IMR-90 (cell line): Measurements from ENCODE around the gene RMDN3. TPM values are rescaled to one million over a fixed set of nuclear protein-coding genes. Genes with fewer than 3 reads are reported as not detected.

Source experiments
- ATAC-seq: fragments of 200-7000 bp; cut with Tn5 transposase; 2 replicates; pipeline ENCODE4 v1.9.1; 2020; ENCODE audit warnings: low read depth, mild to moderate bottlenecking, moderate library complexity
- BruUV-seq: library from RNA; stranded (reverse); fragments of 400-500 nt; replicated peaks from 2 replicates; lab custom pipeline; 2021; lab: Mats Ljungman, UMichigan
- CTCF ChIA-PET: fragments of 300-600 bp; formaldehyde crosslinking; extraction: SDS; loops from one replicate; lab custom pipeline; 2021; ENCODE audit warnings: antibody characterized with exemption; lab: Yijun Ruan, JAX
- POLR2A ChIA-PET: fragments of 300-600 bp; sonication (Branson Sonifier 250); formaldehyde crosslinking; loops from one replicate; lab custom pipeline; 2022; ENCODE audit warnings: antibody characterized with exemption; ENCODE audit not compliant: unreplicated experiment; lab: Charles Lee
- DNase-seq: peaks from one replicate; pipeline ENCODE4 v3.0.0; 2013
- H2AFZ ChIP-seq: replicated peaks from 2 replicates; pipeline ENCODE3; 2013; ENCODE audit warnings: low read length, mild to moderate bottlenecking; ENCODE audit not compliant: poor library complexity
- H2AK5ac ChIP-seq: 2 replicates; pipeline ENCODE4 v1.6.1; 2013; ENCODE audit warnings: low read depth, low read length, inconsistent platforms
- H2AK9ac ChIP-seq: replicated peaks from 2 replicates; pipeline ENCODE3; 2013; ENCODE audit warnings: mild to moderate bottlenecking, low read depth, low read length, moderate library complexity; ENCODE audit not compliant: poor library complexity
- H2BK120ac ChIP-seq: 2 replicates; pipeline ENCODE4 v1.6.1; 2013; ENCODE audit warnings: low read depth, low read length, inconsistent platforms
- H2BK15ac ChIP-seq: 3 replicates; pipeline ENCODE4 v1.6.1; 2013; ENCODE audit warnings: low read depth, low read length, inconsistent platforms
- H2BK20ac ChIP-seq: 2 replicates; pipeline ENCODE4 v1.6.1; 2013; ENCODE audit warnings: low read depth, mild to moderate bottlenecking, inconsistent platforms, low read length, moderate library complexity
- H2BK5ac ChIP-seq: 2 replicates; pipeline ENCODE4 v1.6.1; 2013; ENCODE audit warnings: mild to moderate bottlenecking, low read depth, low read length, inconsistent platforms; ENCODE audit not compliant: poor library complexity, severe bottlenecking
- H3K14ac ChIP-seq: replicated peaks from 2 replicates; pipeline ENCODE4 v1.6.1; 2013; ENCODE audit warnings: low read depth, low read length, inconsistent platforms
- H3K18ac ChIP-seq: 2 replicates; pipeline ENCODE4 v1.6.1; 2013; ENCODE audit warnings: low read depth, low read length, control low read depth
- H3K23ac ChIP-seq: 2 replicates; pipeline ENCODE4 v1.6.1; 2013; ENCODE audit warnings: low read depth, low read length, inconsistent platforms
- H3K27ac ChIP-seq: 2 replicates; pipeline ENCODE4 v1.5.1; 2013; ENCODE audit warnings: mild to moderate bottlenecking, control low read depth, low read length; ENCODE audit not compliant: insufficient read depth
- H3K27me3 ChIP-seq: 2 replicates; pipeline ENCODE4 v1.6.1; 2013; ENCODE audit warnings: low read length; ENCODE audit not compliant: control insufficient read depth, insufficient read depth
- H3K36me3 ChIP-seq: 2 replicates; pipeline ENCODE4 v1.6.1; 2013; ENCODE audit warnings: low read length, mixed read lengths; ENCODE audit not compliant: control insufficient read depth, insufficient read depth
- H3K4ac ChIP-seq: 2 replicates; pipeline ENCODE4 v1.6.1; 2013; ENCODE audit warnings: low read depth, low read length, inconsistent platforms
- H3K4me1 ChIP-seq: 2 replicates; pipeline ENCODE4 v1.6.1; 2013; ENCODE audit warnings: low read length, mixed read lengths; ENCODE audit not compliant: control insufficient read depth, insufficient read depth
- H3K4me2 ChIP-seq: 2 replicates; pipeline ENCODE4 v1.6.1; 2013; ENCODE audit warnings: low read depth, mild to moderate bottlenecking, control low read depth, low read length, moderate library complexity
- H3K4me3 ChIP-seq: 2 replicates; pipeline ENCODE4 v1.5.1; 2013; ENCODE audit warnings: low read depth, mild to moderate bottlenecking, control low read depth, low read length, moderate library complexity; ENCODE audit not compliant: insufficient read depth
- H3K56ac ChIP-seq: 2 replicates; pipeline ENCODE4 v1.6.1; 2013; ENCODE audit warnings: low read length, inconsistent platforms; ENCODE audit not compliant: insufficient read depth; ENCODE audit errors: extremely low read depth
- H3K79me1 ChIP-seq, 2 experiments: 2 replicates each; pipeline ENCODE4 v1.6.1; 2013; ENCODE audit warnings: low read length in 2 of 2, inconsistent platforms in 1 of 2, low read depth in 1 of 2
- H3K9ac ChIP-seq: 2 replicates; pipeline ENCODE4 v1.6.1; 2013; ENCODE audit warnings: low read depth, low read length, control low read depth
- H3K9me1 ChIP-seq: 2 replicates; pipeline ENCODE4 v1.6.1; 2013; ENCODE audit warnings: low read length, inconsistent platforms; ENCODE audit not compliant: insufficient read depth
- H3K9me3 ChIP-seq: 2 replicates; pipeline ENCODE4 v1.6.1; 2013; ENCODE audit warnings: low read length; ENCODE audit not compliant: control insufficient read depth, insufficient read depth
- H4K20me1 ChIP-seq: 2 replicates; pipeline ENCODE4 v1.6.1; 2013; ENCODE audit warnings: low read length, inconsistent platforms; ENCODE audit not compliant: insufficient read depth
- H4K5ac ChIP-seq: 2 replicates; pipeline ENCODE4 v1.6.1; 2013; ENCODE audit warnings: mild to moderate bottlenecking, low read depth, low read length, control low read depth
- H4K8ac ChIP-seq, 2 experiments: 2 replicates each; pipeline ENCODE4 v1.6.1; 2013; ENCODE audit warnings: low read depth in 2 of 2, low read length in 2 of 2, control low read depth in 1 of 2, inconsistent platforms in 1 of 2
- H4K91ac ChIP-seq: 2 replicates; pipeline ENCODE4 v1.6.1; 2013; ENCODE audit warnings: low read depth, low read length, inconsistent platforms; ENCODE audit not compliant: insufficient read depth
- BHLHE40 ChIP-seq: fragments of 150-350 bp; IDR thresholded peaks from 2 replicates; pipeline ENCODE4 v1.6.1; 2016; ENCODE audit warnings: mild to moderate bottlenecking, low read depth, low read length
- CEBPB ChIP-seq: IDR thresholded peaks from 2 replicates; pipeline ENCODE4 v1.6.1; 2012; ENCODE audit warnings: low read depth, low read length, improper control_type of control experiment
- CHD1 ChIP-seq: IDR thresholded peaks from 2 replicates; pipeline ENCODE4 v1.6.1; 2012; ENCODE audit warnings: low read depth, low read length, improper control_type of control experiment
- FOS ChIP-seq: fragments of 150-350 bp; IDR thresholded peaks from 2 replicates; pipeline ENCODE4 v1.6.1; 2016; ENCODE audit warnings: low read depth, low read length
- MAFK ChIP-seq: IDR thresholded peaks from 2 replicates; pipeline ENCODE4 v1.6.1; 2012; ENCODE audit warnings: low read depth, low read length, improper control_type of control experiment
- MAZ ChIP-seq: IDR thresholded peaks from 2 replicates; pipeline ENCODE4 v1.6.1; 2012; ENCODE audit warnings: low read depth, mild to moderate bottlenecking, low read length, improper control_type of control experiment, moderate library complexity, borderline replicate concordance
- MXI1 ChIP-seq: IDR thresholded peaks from 2 replicates; pipeline ENCODE4 v1.6.1; 2012; ENCODE audit warnings: low read depth, mild to moderate bottlenecking, low read length, moderate library complexity, borderline replicate concordance
- NFE2L2 ChIP-seq: fragments of 150-350 bp; IDR thresholded peaks from 2 replicates; pipeline ENCODE4 v1.6.1; 2016; ENCODE audit warnings: low read depth, mild to moderate bottlenecking, low read length
- POLR2A ChIP-seq: IDR thresholded peaks from 2 replicates; pipeline ENCODE4 v1.6.1; 2012; ENCODE audit warnings: mild to moderate bottlenecking, low read depth, low read length
- RAD21 ChIP-seq: IDR thresholded peaks from 2 replicates; pipeline ENCODE4 v1.6.1; 2012; ENCODE audit warnings: low read length, improper control_type of control experiment
- RCOR1 ChIP-seq: IDR thresholded peaks from 2 replicates; pipeline ENCODE4 v1.6.1; 2012; ENCODE audit warnings: mild to moderate bottlenecking, low read length, improper control_type of control experiment; ENCODE audit not compliant: insufficient replicate concordance
- RFX5 ChIP-seq: IDR thresholded peaks from 2 replicates; pipeline ENCODE4 v1.8.0; 2012; ENCODE audit warnings: low read depth, mild to moderate bottlenecking, low read length, moderate library complexity
- SMC3 ChIP-seq: fragments of 150-350 bp; IDR thresholded peaks from 2 replicates; pipeline ENCODE4 v1.6.1; 2016; ENCODE audit warnings: low read depth, mild to moderate bottlenecking, antibody characterized with exemption, low read length, moderate library complexity
- WGBS, 2 experiments: methylation state at CpG; one replicate each; pipeline versions ENCODE4 v1.1.5 to v1.1.7; 2013; ENCODE audit warnings: missing lambda C conversion rate in 2 of 2; ENCODE audit not compliant: insufficient read length in 1 of 2; ENCODE audit errors: extremely low coverage in 2 of 2; 5-methylcytosine and 5-hydroxymethylcytosine counted together
- dilution Hi-C: fragments of 300-500 bp; cut with HindIII; formaldehyde crosslinking; loops from one replicate; pipeline ENCODE4 v1.14.3; 2018; ENCODE audit warnings: low sequenced_read_pairs; ENCODE audit not compliant: unreplicated experiment
- in situ Hi-C: fragments of 300-500 bp; cut with MboI; formaldehyde crosslinking; loops from 3 replicates; pipeline ENCODE4 v1.14.3; 2019; ENCODE audit warnings: low sequenced_read_pairs, inconsistent platforms, mixed read lengths
- intact Hi-C: fragments of 100-400 bp; cut with micrococcal nuclease; formaldehyde crosslinking; loops from 2 replicates; pipeline ENCODE4 v1.10.0; 2022
- polyA plus RNA-seq, 3 experiments: library from polyadenylated mRNA; depleted of rRNA; stranded (reverse); fragments of >200 nt; gene quantifications; 2 replicates each; pipeline ENCODE4 v1.2.3, GENCODE V29; 2012; ENCODE audit warnings: low replicate concordance in 1 of 3
- total RNA-seq: library from RNA; depleted of rRNA; stranded (reverse); fragments of >200 nt; gene quantifications from 2 replicates; pipeline ENCODE4 v1.2.3, GENCODE V29; 2012
- TF ChIP-seq, protein P1 (sequence below): conservative IDR thresholded peaks from 2 replicates; pipeline ENCODE4 v1.5.1; 2012; ENCODE audit warnings: mild to moderate bottlenecking, low read depth, low read length, improper control_type of control experiment
- TF ChIP-seq, protein P2 (sequence below): fragments of 150-350 bp; IDR thresholded peaks from 2 replicates; pipeline ENCODE4 v1.6.1; 2017; ENCODE audit warnings: mild to moderate bottlenecking, antibody characterized with exemption, low read length, low read depth
- TF ChIP-seq, protein P3 (sequence below): fragments of 150-350 bp; IDR thresholded peaks from 2 replicates; pipeline ENCODE4 v1.6.1; 2016; ENCODE audit warnings: low read depth, mild to moderate bottlenecking, low read length, moderate library complexity, borderline replicate concordance

RMDN3 gene
- total and polyA plus RNA-seq, 2 of the 4 experiments (the other 2 are of a cell fraction) = 14.7 to 25.7 TPM

DNA sequence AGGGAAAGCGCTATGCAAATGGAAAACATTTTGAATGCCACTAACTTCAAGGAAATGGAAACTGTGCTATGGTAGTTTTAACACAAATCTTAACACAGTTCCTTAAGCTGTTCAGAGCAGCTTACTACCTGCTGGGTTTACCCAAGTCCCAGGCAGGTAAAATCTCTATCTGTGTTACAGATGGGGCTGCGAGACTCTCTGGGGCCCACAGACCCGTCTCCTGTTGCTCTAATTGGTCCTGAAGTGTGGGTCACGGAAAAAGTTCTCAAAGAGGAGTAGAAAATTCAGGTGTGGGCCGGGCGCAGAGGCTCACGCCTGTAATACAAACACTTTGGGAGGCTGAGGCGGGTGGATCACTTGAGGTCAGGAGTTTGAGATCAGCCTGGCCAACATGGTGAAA is 34.9 kb upstream of the RMDN3 start:
- dilution Hi-C loops (no loop called here), intact Hi-C loops (no loop called here), in situ Hi-C loops (no loop called here)
- no peak overlapping the region for H4K91ac ChIP-seq
- peaks cover 45 to 78% of the 10 kb centered on the region in 2 experiments for H3K79me1 ChIP-seq
- peaks cover 42% of the 10 kb centered on the region; the same call in 1 of the 2 replicates for H4K20me1 ChIP-seq
- WGBS, 2 experiments = 93% methylated on average over 5 of the region's 8 CpGs; no CpG with 5 or more reads in 1 of the 2 experiments
- no peak overlapping the region for H2AFZ ChIP-seq
- peaks cover 2% of the 10 kb centered on the region; the same call in 1 of the 2 replicates for H3K36me3 ChIP-seq
- ATAC-seq = no peak
- TF ChIP-seq FOS (no peak), POLR2A (no peak), NFE2L2 (no peak), CEBPB (no peak), RAD21 (no peak), MAFK (no peak), RFX5 (no peak), RCOR1 (no peak), MAZ (no peak), BHLHE40 (no peak), SMC3 (no peak), CHD1 (no peak), MXI1 (no peak)
- TF ChIP-seq, protein P1, sequence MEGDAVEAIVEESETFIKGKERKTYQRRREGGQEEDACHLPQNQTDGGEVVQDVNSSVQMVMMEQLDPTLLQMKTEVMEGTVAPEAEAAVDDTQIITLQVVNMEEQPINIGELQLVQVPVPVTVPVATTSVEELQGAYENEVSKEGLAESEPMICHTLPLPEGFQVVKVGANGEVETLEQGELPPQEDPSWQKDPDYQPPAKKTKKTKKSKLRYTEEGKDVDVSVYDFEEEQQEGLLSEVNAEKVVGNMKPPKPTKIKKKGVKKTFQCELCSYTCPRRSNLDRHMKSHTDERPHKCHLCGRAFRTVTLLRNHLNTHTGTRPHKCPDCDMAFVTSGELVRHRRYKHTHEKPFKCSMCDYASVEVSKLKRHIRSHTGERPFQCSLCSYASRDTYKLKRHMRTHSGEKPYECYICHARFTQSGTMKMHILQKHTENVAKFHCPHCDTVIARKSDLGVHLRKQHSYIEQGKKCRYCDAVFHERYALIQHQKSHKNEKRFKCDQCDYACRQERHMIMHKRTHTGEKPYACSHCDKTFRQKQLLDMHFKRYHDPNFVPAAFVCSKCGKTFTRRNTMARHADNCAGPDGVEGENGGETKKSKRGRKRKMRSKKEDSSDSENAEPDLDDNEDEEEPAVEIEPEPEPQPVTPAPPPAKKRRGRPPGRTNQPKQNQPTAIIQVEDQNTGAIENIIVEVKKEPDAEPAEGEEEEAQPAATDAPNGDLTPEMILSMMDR = no peak
- TF ChIP-seq, protein P2, sequence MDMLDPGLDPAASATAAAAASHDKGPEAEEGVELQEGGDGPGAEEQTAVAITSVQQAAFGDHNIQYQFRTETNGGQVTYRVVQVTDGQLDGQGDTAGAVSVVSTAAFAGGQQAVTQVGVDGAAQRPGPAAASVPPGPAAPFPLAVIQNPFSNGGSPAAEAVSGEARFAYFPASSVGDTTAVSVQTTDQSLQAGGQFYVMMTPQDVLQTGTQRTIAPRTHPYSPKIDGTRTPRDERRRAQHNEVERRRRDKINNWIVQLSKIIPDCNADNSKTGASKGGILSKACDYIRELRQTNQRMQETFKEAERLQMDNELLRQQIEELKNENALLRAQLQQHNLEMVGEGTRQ = no peak
- TF ChIP-seq, protein P3, sequence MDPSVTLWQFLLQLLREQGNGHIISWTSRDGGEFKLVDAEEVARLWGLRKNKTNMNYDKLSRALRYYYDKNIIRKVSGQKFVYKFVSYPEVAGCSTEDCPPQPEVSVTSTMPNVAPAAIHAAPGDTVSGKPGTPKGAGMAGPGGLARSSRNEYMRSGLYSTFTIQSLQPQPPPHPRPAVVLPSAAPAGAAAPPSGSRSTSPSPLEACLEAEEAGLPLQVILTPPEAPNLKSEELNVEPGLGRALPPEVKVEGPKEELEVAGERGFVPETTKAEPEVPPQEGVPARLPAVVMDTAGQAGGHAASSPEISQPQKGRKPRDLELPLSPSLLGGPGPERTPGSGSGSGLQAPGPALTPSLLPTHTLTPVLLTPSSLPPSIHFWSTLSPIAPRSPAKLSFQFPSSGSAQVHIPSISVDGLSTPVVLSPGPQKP = no peak
- no peak overlapping the region for H4K8ac ChIP-seq
- no peak overlapping the region for H3K4me3 ChIP-seq
- no TSS peak for BruUV-seq
- no peaks in the 10 kb centered on the region for H3K9me3 ChIP-seq
- peaks cover 14% of the 10 kb centered on the region; the same call in 1 of the 2 replicates for H3K9me1 ChIP-seq
- H2BK120ac ChIP-seq = no peak overlapping the region
- no peak overlapping the region for H2AK9ac ChIP-seq
- no peak overlapping the region for H3K9ac ChIP-seq
- CTCF ChIA-PET = interaction anchor here (0.6 kb wide), 1 partner anchor 247 kb away, joined by 3 read pairs; no protein-coding TSS in a partner anchor
- H3K23ac ChIP-seq = no peak overlapping the region
- no peak overlapping the region for H2BK20ac ChIP-seq
- no peak overlapping the region for H3K4me2 ChIP-seq
- H2BK15ac ChIP-seq = no peak overlapping the region
- no peak overlapping the region for H3K4ac ChIP-seq
- H3K27ac ChIP-seq = no peak overlapping the region
- no peak for DNase-seq
- H3K18ac ChIP-seq = no peak overlapping the region
- H4K5ac ChIP-seq = no peak overlapping the region
- no peak overlapping the region for H2AK5ac ChIP-seq
- H3K27me3 ChIP-seq = no peaks in the 10 kb centered on the region
- H3K14ac ChIP-seq = no peak overlapping the region
- H3K4me1 ChIP-seq = peaks cover 13% of the 10 kb centered on the region
- POLR2A ChIA-PET = no interaction called here
- no peak overlapping the region for H3K56ac ChIP-seq
- H2BK5ac ChIP-seq = no peak overlapping the region
